ENCODE data around the gene TASP1.

GRCh38 chr20:13401596-13401995, 237.1 kb downstream of the TASP1 start:
- TF ChIP-seq E2F8 (IDR thresholded peaks at IDR 0.05; ENCODE audit: low read depth, partially characterized antibody) (no peak), STAT1 (conservative IDR thresholded peaks at IDR 0.05) (no peak), NR2C1 (IDR thresholded peaks at IDR 0.05) (no peak), RELA (IDR thresholded peaks at IDR 0.05; ENCODE audit: borderline replicate concordance, partially characterized antibody) (no peak), NR2F1 (conservative IDR thresholded peaks at IDR 0.05) (no peak), RCOR1 (conservative IDR thresholded peaks at IDR 0.05; ENCODE audit: low read depth, low read length) (no peak), SIX5 (IDR thresholded peaks at IDR 0.05; ENCODE audit: low read depth, low read length, severe bottlenecking) (no peak)

Data from GM12878 (cell line).